ENCODE measurements around the gene WNT9B. TPM values are rescaled to one million over a fixed set of nuclear protein-coding genes. Genes with fewer than 3 reads are reported as not detected.

Gene WNT9B
- total and polyA plus RNA-seq, 9 of the 15 experiments (the other 6 are each of a cell fraction or from before 2014, with no cell fraction given) = not detected

- no peaks in the 10 kb centered on the region for H3K36me3 ChIP-seq (ENCODE audit: control insufficient read depth, insufficient read depth, low read length)
- ChIA-PET CTCF (ENCODE audit: low intra/inter-chr PET ratio) (no interaction called here), POLR2A (interaction anchor here (0.5 kb wide), 1 partner anchor 92 kb away, joined by 4 read pairs; no protein-coding TSS in a partner anchor)
- no peak overlapping the region for H3K27ac ChIP-seq (ENCODE audit: extremely low read depth, low read depth, low read length)
- intact Hi-C loops (cut with micrococcal nuclease) = no loop called here
- H3K79me2 ChIP-seq (ENCODE audit: control insufficient read depth, insufficient read depth, low read length) = no peaks in the 10 kb centered on the region
- FAIRE-seq (no peak), ATAC-seq (no peak), DNase-seq (ENCODE audit: extremely low read depth in 1 of 4, low spot score in 3 of 4) (no peak)
- H3K9me1 ChIP-seq (ENCODE audit: control insufficient read depth, insufficient read depth, low read length) = no peaks in the 10 kb centered on the region
- peaks cover 10% of the 10 kb centered on the region; the same call in 1 of the 2 replicates for H4K20me1 ChIP-seq (replicated peaks; ENCODE audit: control insufficient read depth, insufficient read depth, low read length)
- in situ Hi-C loops (cut with MboI) = no loop called here
- no peak overlapping the region for H3K4me2 ChIP-seq (ENCODE audit: insufficient read depth, low read length)
- H3K27me3 ChIP-seq (ENCODE audit: control insufficient read depth in 2 of 2, insufficient read depth in 2 of 2, low read length in 2 of 2) = peaks cover 45 to 70% of the 10 kb centered on the region in 2 experiments
- H3K9ac ChIP-seq (ENCODE audit: insufficient read depth in 1 of 2, low read depth in 2 of 2, low read length in 2 of 2) = no peak overlapping the region
- H3K9me3 ChIP-seq (replicated peaks; ENCODE audit: control insufficient read depth, insufficient read depth, low read depth, low read length) = no peaks in the 10 kb centered on the region
- no TSS peak for BruUV-seq (replicated peaks)
- H2AFZ ChIP-seq (ENCODE audit: low read depth, low read length) = no peak overlapping the region
- WGBS (ENCODE audit: insufficient coverage, low coverage, missing lambda C conversion rate) = 11% methylated on average over 6 of the region's 6 CpGs
- H3K4me1 ChIP-seq (replicated peaks in 1 of 2; ENCODE audit: control insufficient read depth in 2 of 2, insufficient read depth in 2 of 2, low read length in 2 of 2) = peaks cover 18 to 19% of the 10 kb centered on the region in 2 experiments; a peak in 4 of 5 replicates
- H3K4me3 ChIP-seq = no peak overlapping the region
- TF ChIP-seq ZC3H8 (IDR thresholded peaks at IDR 0.05) = no peak
- no peak for TF ChIP-seq MLLT1 (IDR thresholded peaks at IDR 0.05)
- TF ChIP-seq PREB (CRISPR knock-in tag; IDR thresholded peaks at IDR 0.05) = no peak
- no peak for TF ChIP-seq HBP1 (CRISPR knock-in tag; IDR thresholded peaks at IDR 0.05)
- no peak for TF ChIP-seq AFF4 (CRISPR knock-in tag; IDR thresholded peaks at IDR 0.05)
- TF ChIP-seq MED1 (CRISPR knock-in tag; IDR thresholded peaks at IDR 0.05; ENCODE audit: borderline replicate concordance) = no peak
- no peak for TF ChIP-seq PRDM10 (IDR thresholded peaks at IDR 0.05; ENCODE audit: partially characterized antibody)
- no peak for TF ChIP-seq TFE3 (CRISPR knock-in tag; IDR thresholded peaks at IDR 0.05)
Observed at GRCh38 chr17:46890638-46891037, 39.3 kb downstream of the WNT9B start.

Data from K562 (cell line).